ENCODE measurements around the gene ZNF157. TPM values are rescaled to one million over a fixed set of nuclear protein-coding genes. Genes with fewer than 3 reads are reported as not detected.

Gene ZNF157
- total RNA-seq, 1 donor from 2014 or later: not detected

GRCh38 chrX:47390780-47391179 lies 20.4 kb downstream of the ZNF157 start:
- no peak overlapping the region for H3K4me3 ChIP-seq (ENCODE audit: low read depth, low read length)
- TF ChIP-seq CTCF (conservative IDR thresholded peaks at IDR 0.05; ENCODE audit: low read depth, low read length): no peak
- DNase-seq (ENCODE audit: low read depth): no peak

GRCh38 chrX:47413179-47413594 lies 42.8 kb downstream of the ZNF157 start:
- DNase-seq (ENCODE audit: low read depth): no peak
- TF ChIP-seq CTCF (conservative IDR thresholded peaks at IDR 0.05; ENCODE audit: low read depth, low read length): no peak
- no peak overlapping the region for H3K4me3 ChIP-seq (ENCODE audit: low read depth, low read length)

GRCh38 chrX:47420265-47420664 lies 49.9 kb downstream of the ZNF157 start:
- no peak for TF ChIP-seq CTCF (conservative IDR thresholded peaks at IDR 0.05; ENCODE audit: low read depth, low read length)
- no peak overlapping the region for H3K4me3 ChIP-seq (ENCODE audit: low read depth, low read length)
- DNase-seq (ENCODE audit: low read depth): no peak

GRCh38 chrX:47420962-47421361 lies 50.6 kb downstream of the ZNF157 start:
- H3K4me3 ChIP-seq (ENCODE audit: low read depth, low read length): no peak overlapping the region
- no peak for TF ChIP-seq CTCF (conservative IDR thresholded peaks at IDR 0.05; ENCODE audit: low read depth, low read length)
- no peak for DNase-seq (ENCODE audit: low read depth)

GRCh38 chrX:47422444-47422843 lies 52.1 kb downstream of the ZNF157 start:
- H3K4me3 ChIP-seq (ENCODE audit: low read depth, low read length): no peak overlapping the region
- DNase-seq (ENCODE audit: low read depth): no peak
- no peak for TF ChIP-seq CTCF (conservative IDR thresholded peaks at IDR 0.05; ENCODE audit: low read depth, low read length)

GRCh38 chrX:47430925-47431324 lies 60.5 kb downstream of the ZNF157 start:
- no peak for TF ChIP-seq CTCF (conservative IDR thresholded peaks at IDR 0.05; ENCODE audit: low read depth, low read length)
- DNase-seq (ENCODE audit: low read depth): no peak
- no peak overlapping the region for H3K4me3 ChIP-seq (ENCODE audit: low read depth, low read length)

- no peak for TF ChIP-seq CTCF (conservative IDR thresholded peaks at IDR 0.05; ENCODE audit: low read depth, low read length)
- H3K4me3 ChIP-seq (ENCODE audit: low read depth, low read length): no peak overlapping the region
- no peak for DNase-seq (ENCODE audit: low read depth)
Measured at GRCh38 chrX:47446431-47446830, 76.1 kb downstream of the ZNF157 start.
